Erythroblast (primary cell): ENCODE results near the gene THSD7A.

Experiments
- GATA1 ChIP-seq: IDR thresholded peaks from 2 replicates; pipeline ENCODE4 v1.6.1; 2011; ENCODE audit warnings: low read depth, mild to moderate bottlenecking, control low read depth, low read length, moderate library complexity
- POLR2A ChIP-seq: IDR thresholded peaks from 2 replicates; pipeline ENCODE4 v1.6.1; 2011; ENCODE audit warnings: mild to moderate bottlenecking, low read length

GRCh38 chr7:11452476-11452875 is 379.5 kb downstream of the THSD7A start:
- TF ChIP-seq POLR2A (no peak), GATA1 (no peak)
